ENCODE results near the gene PSMA2. TPM values are rescaled to one million over a fixed set of nuclear protein-coding genes. Genes with fewer than 3 reads are reported as not detected.

PSMA2 gene
- total RNA-seq, 1 experiment from 2014 or later = 152 TPM

DNA sequence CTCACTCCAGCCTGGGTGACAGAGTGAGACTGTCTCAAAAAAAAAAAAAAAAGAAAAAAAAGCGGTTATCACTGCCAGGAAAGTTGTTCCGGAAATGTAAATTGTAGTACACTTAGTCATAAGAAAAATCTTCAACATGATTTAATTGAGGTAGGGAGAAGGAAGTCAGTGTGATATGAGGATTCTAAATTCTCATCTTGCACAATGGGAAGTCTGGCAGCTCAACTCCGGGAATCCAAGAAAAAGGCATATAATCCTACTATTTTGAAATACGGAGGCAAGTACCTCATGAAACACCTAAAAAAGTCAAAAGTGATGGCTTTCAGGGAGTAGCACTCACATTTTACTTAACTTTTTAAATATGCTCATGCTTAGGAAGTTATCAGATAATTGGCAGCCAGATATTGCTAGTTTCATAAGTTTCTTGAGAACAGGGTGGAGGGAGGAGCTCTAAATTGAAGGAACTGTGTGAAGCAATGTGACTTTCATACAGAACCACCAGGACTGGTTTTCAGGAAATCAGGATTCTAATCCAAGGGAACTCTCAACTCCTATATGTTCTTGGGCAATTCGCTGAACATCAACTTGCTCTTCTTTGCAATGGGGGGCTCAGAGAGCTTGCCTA lies 17.4 kb downstream of the PSMA2 start:
- Histone ChIP-seq H3K27ac (ENCODE audit: low read depth, low read length) (no peak overlapping the region), H3K79me2 (ENCODE audit: insufficient read depth, low read length) (peaks cover 6% of the 10 kb centered on the region; the same call in 1 of the 2 replicates), H3K9ac (ENCODE audit: low read length) (no peak overlapping the region), H3K9me3 (ENCODE audit: control insufficient read depth in 1 of 2, insufficient read depth in 1 of 2, low read depth in 1 of 2, low read length in 2 of 2) (no peaks in the 10 kb centered on the region), H3K27me3 (ENCODE audit: insufficient read depth, low read length) (no peaks in the 10 kb centered on the region), H3K9me2 (ENCODE audit: insufficient read depth) (no peaks in the 10 kb centered on the region), H3K4me1 (ENCODE audit: control insufficient read depth in 1 of 2, insufficient read depth in 2 of 2, low read length in 2 of 2) (peaks cover 0 to 17% of the 10 kb centered on the region in 2 experiments; a peak in 2 of 4 replicates), H3K4me2 (ENCODE audit: low read length) (no peak overlapping the region), H4K20me1 (ENCODE audit: insufficient read depth) (no peaks in the 10 kb centered on the region), H3K36me3 (ENCODE audit: control insufficient read depth in 1 of 2, insufficient read depth in 2 of 2, low read length in 2 of 2) (peaks cover 17 to 28% of the 10 kb centered on the region in 2 experiments), H2AFZ (ENCODE audit: low read depth, low read length, poor library complexity, severe bottlenecking) (no peak overlapping the region), H3K4me3 (replicated peaks in 1 of 2; ENCODE audit: low read depth in 1 of 2, low read length in 2 of 2) (no peak overlapping the region)
- intact Hi-C loops (cut with micrococcal nuclease) = no loop called here
- ChIA-PET CTCF (no interaction called here), RAD21 (ENCODE audit: low non-redundant PET in 1 of 2, low total read pairs in 2 of 2, uncharacterized antibody in 2 of 2, unreplicated experiment in 2 of 2) (no interaction called here), POLR2A (no interaction called here)
- TF ChIP-seq RAD21 (IDR thresholded peaks at IDR 0.05; ENCODE audit: low read depth) = no peak
- no peak for TF ChIP-seq FOSL1 (IDR thresholded peaks at IDR 0.05; ENCODE audit: low read depth)
- TF ChIP-seq, protein P1, sequence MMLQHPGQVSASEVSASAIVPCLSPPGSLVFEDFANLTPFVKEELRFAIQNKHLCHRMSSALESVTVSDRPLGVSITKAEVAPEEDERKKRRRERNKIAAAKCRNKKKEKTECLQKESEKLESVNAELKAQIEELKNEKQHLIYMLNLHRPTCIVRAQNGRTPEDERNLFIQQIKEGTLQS (IDR thresholded peaks at IDR 0.05) = no peak
- TF ChIP-seq, protein P2, sequence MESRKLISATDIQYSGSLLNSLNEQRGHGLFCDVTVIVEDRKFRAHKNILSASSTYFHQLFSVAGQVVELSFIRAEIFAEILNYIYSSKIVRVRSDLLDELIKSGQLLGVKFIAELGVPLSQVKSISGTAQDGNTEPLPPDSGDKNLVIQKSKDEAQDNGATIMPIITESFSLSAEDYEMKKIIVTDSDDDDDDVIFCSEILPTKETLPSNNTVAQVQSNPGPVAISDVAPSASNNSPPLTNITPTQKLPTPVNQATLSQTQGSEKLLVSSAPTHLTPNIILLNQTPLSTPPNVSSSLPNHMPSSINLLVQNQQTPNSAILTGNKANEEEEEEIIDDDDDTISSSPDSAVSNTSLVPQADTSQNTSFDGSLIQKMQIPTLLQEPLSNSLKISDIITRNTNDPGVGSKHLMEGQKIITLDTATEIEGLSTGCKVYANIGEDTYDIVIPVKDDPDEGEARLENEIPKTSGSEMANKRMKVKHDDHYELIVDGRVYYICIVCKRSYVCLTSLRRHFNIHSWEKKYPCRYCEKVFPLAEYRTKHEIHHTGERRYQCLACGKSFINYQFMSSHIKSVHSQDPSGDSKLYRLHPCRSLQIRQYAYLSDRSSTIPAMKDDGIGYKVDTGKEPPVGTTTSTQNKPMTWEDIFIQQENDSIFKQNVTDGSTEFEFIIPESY (IDR thresholded peaks at IDR 0.05; ENCODE audit: extremely low read depth, insufficient replicate concordance, low read length) = no peak
- no peak for TF ChIP-seq CTCF (IDR thresholded peaks at IDR 0.05 in 2 of 3, conservative IDR thresholded peaks at IDR 0.05 in 1 of 3; ENCODE audit: borderline replicate concordance in 1 of 3, insufficient read depth in 1 of 3, low read depth in 2 of 3, low read length in 2 of 3)
- no peak for TF ChIP-seq EZH2 (IDR thresholded peaks at IDR 0.05)
- no peak for TF ChIP-seq ZNF274 (IDR thresholded peaks at IDR 0.05; ENCODE audit: low read depth, low read length)
- TF ChIP-seq, protein P3, sequence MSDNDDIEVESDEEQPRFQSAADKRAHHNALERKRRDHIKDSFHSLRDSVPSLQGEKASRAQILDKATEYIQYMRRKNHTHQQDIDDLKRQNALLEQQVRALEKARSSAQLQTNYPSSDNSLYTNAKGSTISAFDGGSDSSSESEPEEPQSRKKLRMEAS (IDR thresholded peaks at IDR 0.05) = no peak
- TF ChIP-seq ZFX (IDR thresholded peaks at IDR 0.05) = no peak
- TF ChIP-seq SIN3A (IDR thresholded peaks at IDR 0.05; ENCODE audit: low read depth) = no peak
- TF ChIP-seq EGR1 (IDR thresholded peaks at IDR 0.05; ENCODE audit: low read depth) = no peak
- TF ChIP-seq SRF (IDR thresholded peaks at IDR 0.05; ENCODE audit: low read depth) = no peak
- TF ChIP-seq CEBPB (IDR thresholded peaks at IDR 0.05; ENCODE audit: low read depth) = no peak
- BruUV-seq (replicated peaks) = no TSS peak
- DNase-seq (ENCODE audit: low read depth, low spot score) = no peak
- no peak for ATAC-seq
